Mesothelial cell of epicardium (in vitro differentiated cells): ENCODE measurements around the gene MYLK4. TPM values are rescaled to one million over a fixed set of nuclear protein-coding genes. Genes with fewer than 3 reads are reported as not detected.

Experiments
- DNase-seq, 2 experiments: peaks; one replicate each; pipeline ENCODE4 v3.0.0; 2021; ENCODE audit warnings: low spot score in 2 of 2; ENCODE audit not compliant: unreplicated experiment in 2 of 2
- H3K27ac Mint-ChIP-seq: 2 replicates; pipeline ENCODE4 v1.8.0; 2021; ENCODE audit warnings: mixed read lengths
- H3K27me3 Mint-ChIP-seq: 2 replicates; pipeline ENCODE4 v1.8.0; 2021; ENCODE audit warnings: low read depth, mixed read lengths
- H3K36me3 Mint-ChIP-seq: 2 replicates; pipeline ENCODE4 v1.8.0; 2021; ENCODE audit warnings: mixed read lengths
- H3K4me1 Mint-ChIP-seq: 2 replicates; pipeline ENCODE4 v1.8.0; 2021; ENCODE audit warnings: mixed read lengths
- H3K4me3 Mint-ChIP-seq: 2 replicates; pipeline ENCODE4 v1.8.0; 2021; ENCODE audit warnings: mild to moderate bottlenecking, moderate library complexity, mixed read lengths
- H3K9me3 Mint-ChIP-seq: 2 replicates; pipeline ENCODE4 v1.8.0; 2021; ENCODE audit warnings: mixed read lengths
- total RNA-seq: library from RNA; stranded (reverse); gene quantifications from 3 replicates; pipeline ENCODE4 v1.2.1, GENCODE V29; 2021
- TF ChIP-seq, protein P1 (sequence below): fragments of 200-600 bp; sonication (generic); IDR thresholded peaks from one replicate; pipeline ENCODE4 v1.5.0; 2021; ENCODE audit warnings: antibody characterized with exemption; ENCODE audit not compliant: unreplicated experiment

Gene MYLK4
- total RNA-seq, 1 donor from 2014 or later, result 0.89 TPM

GRCh38 chr6:2667617-2668016, 83.1 kb downstream of the MYLK4 start:
- Mint-ChIP-seq H3K4me1 (peaks cover 9% of the 10 kb centered on the region), H3K27ac (no peak overlapping the region)

DNA sequence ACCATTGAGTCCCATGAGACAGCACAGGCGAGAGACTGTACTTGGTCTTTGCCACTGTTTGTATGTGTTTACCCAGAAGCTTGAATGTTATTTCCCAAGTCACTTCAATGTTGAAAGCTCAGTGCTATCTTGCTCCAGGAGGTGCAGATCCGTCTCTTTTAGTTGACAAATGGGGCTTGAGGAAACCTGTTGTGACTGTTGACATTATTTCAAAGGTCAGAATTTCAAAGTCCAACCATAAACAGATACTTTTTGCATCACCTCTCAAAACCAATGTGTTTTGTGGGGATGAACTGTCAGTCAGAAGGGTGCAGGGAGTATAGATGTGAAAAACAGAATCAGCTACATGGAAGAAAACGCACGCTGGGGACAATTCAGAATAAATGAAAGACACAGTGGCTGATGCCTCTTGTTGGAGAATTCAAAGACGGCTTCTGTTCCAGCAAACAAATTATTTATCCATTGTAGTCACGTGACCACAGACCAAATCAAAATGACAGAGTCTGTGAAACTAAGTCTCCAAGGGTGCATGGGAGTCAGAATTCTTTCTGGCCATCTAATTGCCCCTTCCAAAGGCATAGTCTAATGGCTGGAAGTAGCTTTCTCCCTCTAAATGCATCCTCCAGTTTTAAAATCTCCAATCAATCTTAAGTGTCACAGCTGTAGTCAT, 83.7 kb downstream of the MYLK4 start:
- DNase-seq, result no peak
- H3K36me3 Mint-ChIP-seq, result no peaks in the 10 kb centered on the region
- TF ChIP-seq, protein P1, sequence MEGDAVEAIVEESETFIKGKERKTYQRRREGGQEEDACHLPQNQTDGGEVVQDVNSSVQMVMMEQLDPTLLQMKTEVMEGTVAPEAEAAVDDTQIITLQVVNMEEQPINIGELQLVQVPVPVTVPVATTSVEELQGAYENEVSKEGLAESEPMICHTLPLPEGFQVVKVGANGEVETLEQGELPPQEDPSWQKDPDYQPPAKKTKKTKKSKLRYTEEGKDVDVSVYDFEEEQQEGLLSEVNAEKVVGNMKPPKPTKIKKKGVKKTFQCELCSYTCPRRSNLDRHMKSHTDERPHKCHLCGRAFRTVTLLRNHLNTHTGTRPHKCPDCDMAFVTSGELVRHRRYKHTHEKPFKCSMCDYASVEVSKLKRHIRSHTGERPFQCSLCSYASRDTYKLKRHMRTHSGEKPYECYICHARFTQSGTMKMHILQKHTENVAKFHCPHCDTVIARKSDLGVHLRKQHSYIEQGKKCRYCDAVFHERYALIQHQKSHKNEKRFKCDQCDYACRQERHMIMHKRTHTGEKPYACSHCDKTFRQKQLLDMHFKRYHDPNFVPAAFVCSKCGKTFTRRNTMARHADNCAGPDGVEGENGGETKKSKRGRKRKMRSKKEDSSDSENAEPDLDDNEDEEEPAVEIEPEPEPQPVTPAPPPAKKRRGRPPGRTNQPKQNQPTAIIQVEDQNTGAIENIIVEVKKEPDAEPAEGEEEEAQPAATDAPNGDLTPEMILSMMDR, result no peak
- H3K9me3 Mint-ChIP-seq, result no peaks in the 10 kb centered on the region
- H3K27me3 Mint-ChIP-seq, result no peaks in the 10 kb centered on the region
- no peak overlapping the region for H3K4me3 Mint-ChIP-seq
- peaks cover 9% of the 10 kb centered on the region for H3K4me1 Mint-ChIP-seq
- no peak overlapping the region for H3K27ac Mint-ChIP-seq

More at GRCh38 chr6:2667617-2668016, 83.1 kb downstream of the MYLK4 start:
- TF ChIP-seq, protein P1, result no peak
- Mint-ChIP-seq H3K4me3 (no peak overlapping the region), H3K36me3 (no peaks in the 10 kb centered on the region), H3K27me3 (no peaks in the 10 kb centered on the region), H3K9me3 (no peaks in the 10 kb centered on the region)
- no peak for DNase-seq

- H3K9me3 Mint-ChIP-seq, result no peaks in the 10 kb centered on the region
- H3K4me3 Mint-ChIP-seq, result no peak overlapping the region
- no peaks in the 10 kb centered on the region for H3K27me3 Mint-ChIP-seq
- DNase-seq, result no peak
- TF ChIP-seq, protein P1, result no peak
- no peaks in the 10 kb centered on the region for H3K36me3 Mint-ChIP-seq
- H3K4me1 Mint-ChIP-seq, result peaks cover 9% of the 10 kb centered on the region
- no peak overlapping the region for H3K27ac Mint-ChIP-seq
These were observed 85.3 kb downstream of the MYLK4 start for GRCh38 chr6:2665146-2666070.

GRCh38 chr6:2663123-2663522, 87.6 kb downstream of the MYLK4 start:
- TF ChIP-seq, protein P1, result no peak
- Mint-ChIP-seq H3K36me3 (no peaks in the 10 kb centered on the region), H3K27ac (no peak overlapping the region), H3K9me3 (no peaks in the 10 kb centered on the region), H3K4me1 (peaks cover 9% of the 10 kb centered on the region), H3K4me3 (no peak overlapping the region), H3K27me3 (no peaks in the 10 kb centered on the region)
- DNase-seq, result no peak

- H3K27ac Mint-ChIP-seq, result no peak overlapping the region
- H3K4me1 Mint-ChIP-seq, result peaks cover 9% of the 10 kb centered on the region
- no peaks in the 10 kb centered on the region for H3K36me3 Mint-ChIP-seq
- no peak overlapping the region for H3K4me3 Mint-ChIP-seq
- H3K9me3 Mint-ChIP-seq, result no peaks in the 10 kb centered on the region
- TF ChIP-seq, protein P1, result no peak
- no peak for DNase-seq
- H3K27me3 Mint-ChIP-seq, result no peaks in the 10 kb centered on the region
These were observed 89.1 kb downstream of the MYLK4 start for GRCh38 chr6:2661651-2662050.
